Glomerular endothelial cell (primary cell): ENCODE data around the gene RGL1. TPM values are rescaled to one million over a fixed set of nuclear protein-coding genes. Genes with fewer than 3 reads are reported as not detected.

Experiments
- DNase-seq: peaks from one replicate; pipeline ENCODE4 v3.0.0-alpha.2; 2011; ENCODE audit warnings: low read depth, low spot score; ENCODE audit errors: extremely low read depth
- total RNA-seq: library from RNA; depleted of rRNA; stranded (reverse); fragments of >200 nt; gene quantifications from 2 replicates; pipeline ENCODE4 v1.2.3, GENCODE V29; 2015

Gene RGL1
- total RNA-seq, 1 donor from 2014 or later = 25.4 TPM

DNA sequence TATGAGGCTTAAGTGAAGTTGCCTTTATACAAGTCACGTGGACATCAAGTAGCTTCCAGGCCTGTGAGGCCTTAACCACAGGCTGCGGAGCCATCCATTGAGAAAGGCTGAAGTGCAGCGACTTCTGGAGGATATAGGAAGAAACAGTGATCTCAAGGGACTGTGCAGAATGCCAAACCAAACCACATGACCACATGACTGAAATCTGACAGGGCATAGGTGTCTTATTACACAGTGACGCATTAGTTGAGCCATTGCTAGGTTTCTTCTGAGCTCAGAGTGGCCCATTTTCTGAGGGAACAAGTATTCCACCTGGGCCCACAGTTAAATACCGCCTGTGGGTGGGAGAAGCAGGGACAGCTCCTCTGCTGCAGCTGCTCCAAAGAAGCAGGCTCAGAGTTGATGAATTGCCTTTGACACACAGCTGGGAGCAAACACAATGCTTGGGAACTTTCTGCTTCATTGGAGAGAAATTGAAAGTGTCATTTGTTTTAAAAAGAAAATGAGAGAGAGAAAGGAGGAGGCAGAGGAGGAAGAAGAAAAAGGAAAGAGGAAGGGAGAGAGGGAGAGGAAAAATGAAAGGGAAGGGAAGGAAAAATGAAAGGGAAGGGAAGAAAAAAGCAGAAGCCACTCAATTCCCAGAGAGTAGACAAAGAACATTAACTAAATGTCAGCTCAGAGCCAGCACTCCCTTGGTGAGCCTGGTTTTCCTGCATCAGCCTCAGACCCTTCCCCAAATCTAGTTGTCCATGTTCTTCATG is 138.2 kb downstream of the RGL1 start:
- DNase-seq = no peak

DNA sequence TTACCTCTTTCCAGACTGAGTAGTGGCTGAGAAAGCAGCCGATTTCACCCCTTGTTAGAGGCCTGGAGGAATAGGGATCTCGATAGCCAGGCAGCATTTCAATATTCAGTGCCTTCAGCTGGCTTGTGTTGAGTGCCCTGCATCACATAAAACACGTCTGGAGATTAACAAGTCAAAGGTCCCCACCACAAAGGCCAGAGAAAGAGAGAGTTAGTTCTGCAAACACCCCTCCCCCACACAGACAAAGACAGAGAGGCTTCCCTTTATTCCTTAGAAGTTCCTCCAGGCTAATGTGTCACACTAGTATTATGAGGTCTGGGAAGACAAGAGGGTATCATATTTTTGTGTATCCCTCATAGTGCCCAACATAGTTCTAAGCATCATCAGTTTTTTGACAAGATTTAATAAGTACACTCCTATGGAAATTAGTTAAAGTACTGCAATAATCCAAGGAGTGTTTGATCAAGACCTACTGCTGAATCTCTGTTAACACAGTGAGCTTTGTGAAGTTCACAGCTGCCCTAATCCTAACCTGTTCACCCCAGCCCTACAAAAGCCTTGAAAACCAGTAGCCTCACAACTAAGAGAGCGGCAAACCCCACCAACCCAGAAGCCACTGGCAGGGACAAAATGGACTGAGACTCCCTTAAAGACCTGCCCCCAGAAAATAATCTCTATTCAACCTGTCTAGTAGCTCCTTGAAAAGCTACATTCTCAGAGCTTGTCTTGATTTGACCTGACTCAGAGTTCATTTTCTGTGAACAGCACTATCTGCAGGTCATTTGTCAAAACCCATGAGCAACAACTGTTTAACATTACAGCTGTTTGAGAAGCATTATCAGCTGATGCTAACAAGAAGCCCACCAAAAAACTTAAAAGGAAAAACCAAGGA is 140.8 kb downstream of the RGL1 start:
- no peak for DNase-seq

DNA sequence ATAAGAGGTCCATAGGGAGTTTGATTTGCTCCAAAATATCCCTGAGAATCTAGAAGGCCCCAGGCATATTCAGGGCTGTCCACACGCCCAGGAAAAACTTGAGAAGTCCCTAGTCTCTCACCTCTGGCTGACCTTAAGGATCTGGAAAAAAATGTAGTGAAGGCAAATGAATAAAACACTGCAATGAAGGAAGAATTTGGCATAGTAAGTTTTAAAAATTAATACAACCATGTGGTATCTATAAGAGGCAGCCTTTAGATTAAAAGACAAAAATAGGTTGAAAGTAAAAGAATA is 141.3 kb downstream of the RGL1 start:
- DNase-seq = no peak

DNA sequence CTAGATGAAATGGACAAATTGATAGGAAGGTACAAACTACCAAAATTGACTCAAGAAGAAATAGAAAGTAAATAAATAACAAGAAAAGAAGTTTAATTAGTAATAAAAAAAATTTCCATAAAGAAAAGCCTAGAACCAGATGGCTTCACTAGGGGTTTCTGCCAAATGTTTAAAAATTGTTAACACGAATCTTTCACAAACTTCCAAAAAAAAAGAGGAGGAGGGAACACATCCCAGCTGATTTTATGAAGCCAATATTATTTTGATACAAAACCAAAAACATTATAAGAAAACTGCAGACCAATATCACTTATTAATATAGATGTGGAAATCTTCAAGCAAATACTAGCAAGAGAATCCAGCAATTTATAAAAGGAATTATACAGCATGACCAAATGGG is 143.1 kb downstream of the RGL1 start:
- no peak for DNase-seq

DNA sequence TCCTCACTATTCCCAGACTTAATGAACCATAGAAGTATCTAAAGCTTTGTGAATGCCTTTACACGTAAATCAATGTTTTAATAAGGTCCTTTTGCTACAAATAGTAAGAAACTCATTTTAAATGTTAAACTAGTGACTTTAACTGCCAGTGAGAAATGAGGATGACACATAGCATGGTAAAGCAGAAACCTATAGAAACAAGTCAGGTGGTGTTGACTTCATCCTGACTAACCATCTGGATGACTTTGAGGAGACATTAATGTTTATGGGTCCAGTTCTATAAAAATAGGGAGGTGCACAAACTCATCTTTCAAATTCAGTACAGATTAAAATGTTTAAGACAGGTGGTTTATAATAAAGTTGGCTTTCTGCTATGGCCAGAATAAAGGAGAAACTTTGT is 147.2 kb downstream of the RGL1 start:
- no peak for DNase-seq

DNA sequence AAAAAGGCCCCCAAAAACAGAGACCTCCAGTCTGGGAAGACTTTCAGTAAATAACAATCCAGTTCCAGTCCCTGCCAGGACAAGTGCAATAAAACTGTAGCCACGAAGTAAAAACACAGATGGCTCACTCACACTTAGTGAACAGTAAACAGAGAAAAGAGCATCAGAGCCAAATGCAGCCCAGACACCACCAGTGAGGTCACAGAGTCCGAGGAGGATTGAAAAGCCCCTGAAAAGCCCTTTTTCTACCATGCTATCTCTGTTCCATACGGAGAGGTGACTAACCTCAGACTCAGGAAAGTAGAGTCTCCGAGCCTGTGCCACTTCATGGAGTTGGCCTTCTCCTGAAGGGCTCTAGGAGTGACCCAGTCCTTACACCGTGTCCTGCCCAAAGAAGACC is 148.1 kb downstream of the RGL1 start:
- no peak for DNase-seq

DNA sequence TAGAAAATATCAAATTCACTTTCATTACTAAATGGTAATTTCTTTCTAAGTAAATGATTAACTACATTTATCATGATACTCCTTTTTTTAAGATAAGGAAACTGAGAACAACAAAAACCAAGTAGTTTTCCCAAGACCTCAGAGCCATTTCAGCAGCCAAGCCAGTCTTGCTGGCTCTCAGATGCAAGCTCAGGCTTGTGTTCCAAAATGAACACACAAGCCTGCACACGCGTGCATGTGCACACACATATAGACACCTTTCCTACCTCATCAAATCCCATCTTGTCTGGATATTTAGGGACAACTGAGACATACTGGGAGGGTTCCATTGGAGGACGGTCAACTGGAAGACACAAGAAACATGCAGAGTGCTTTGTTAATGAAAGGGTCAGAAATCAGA is 149.6 kb downstream of the RGL1 start:
- DNase-seq = no peak

DNA sequence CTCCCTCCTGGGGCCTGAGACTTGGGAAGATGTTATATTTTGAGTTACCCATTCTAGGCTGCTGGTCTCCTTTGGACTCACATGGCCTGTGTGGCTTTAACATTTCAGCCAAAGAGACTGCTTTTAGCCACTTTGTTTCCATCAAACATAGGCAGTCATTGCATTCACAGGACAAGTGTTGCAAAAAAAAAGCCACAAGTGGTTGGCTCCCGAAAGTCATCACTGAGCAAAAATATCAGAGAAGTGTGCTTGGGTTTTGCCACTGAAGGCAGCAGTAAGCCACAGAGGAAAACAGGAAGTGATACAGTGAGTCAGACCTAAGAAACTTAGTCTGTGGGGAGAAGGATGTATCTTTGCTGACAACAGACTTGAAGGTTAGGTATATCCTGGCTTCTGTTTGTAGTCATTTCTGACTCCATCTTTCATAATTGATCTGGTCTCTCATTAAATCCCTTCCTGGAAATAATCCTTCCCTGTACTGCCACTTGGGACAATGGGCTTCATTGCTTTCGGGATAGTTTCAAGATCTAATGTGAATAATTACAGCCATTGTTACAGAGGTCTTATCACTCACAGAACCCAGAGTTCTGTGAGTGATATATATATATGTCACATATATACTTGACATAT is 151.8 kb downstream of the RGL1 start:
- DNase-seq = peak; percentile 54

DNA sequence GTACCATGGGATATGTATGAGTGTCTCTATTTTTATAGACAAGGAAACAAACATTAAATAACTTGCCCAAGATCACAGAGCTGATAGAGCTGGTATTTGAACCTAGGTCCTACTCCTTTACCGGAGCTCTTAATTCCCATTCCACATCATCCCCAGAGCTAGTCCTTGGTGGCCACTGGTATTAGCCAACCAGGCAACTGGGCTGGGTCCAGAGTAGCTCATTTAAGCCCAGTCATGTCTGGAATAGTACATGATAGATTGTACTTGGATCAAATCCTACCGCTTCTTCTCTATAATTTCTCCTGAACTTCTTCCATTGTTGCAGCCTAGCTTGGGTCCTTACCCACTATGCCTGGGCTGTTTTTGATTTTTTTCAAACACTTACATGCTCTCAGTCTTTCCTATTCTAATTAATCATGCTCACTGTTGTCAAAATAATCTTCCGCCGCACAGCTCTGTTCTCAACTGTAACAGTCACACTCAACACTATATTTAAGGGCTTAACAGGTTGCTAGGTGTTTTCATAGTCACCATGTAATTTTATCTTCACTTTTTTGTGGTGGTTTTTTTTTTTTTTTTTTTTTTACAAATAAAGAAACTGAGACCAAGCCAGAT is 152.4 kb downstream of the RGL1 start:
- DNase-seq = no peak

DNA sequence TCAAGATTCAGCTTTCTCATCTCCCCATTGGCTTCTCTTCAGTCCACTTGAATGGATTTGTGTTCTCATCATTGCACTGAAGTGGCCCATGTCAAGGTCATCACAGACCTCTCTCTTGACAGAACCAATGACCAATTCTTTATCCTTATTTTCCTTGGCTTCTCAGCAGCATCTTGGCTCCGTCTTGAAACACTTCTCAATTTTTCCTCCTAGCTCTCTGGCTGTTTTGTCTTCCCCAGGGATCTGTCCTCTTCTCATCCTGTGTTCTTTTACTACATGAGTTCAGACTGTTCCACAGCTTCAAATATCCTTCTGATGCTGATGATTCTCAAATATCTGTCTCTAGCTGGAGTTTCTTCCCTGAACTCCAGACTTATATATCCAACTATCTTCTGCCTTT is 154.0 kb downstream of the RGL1 start:
- no peak for DNase-seq

DNA sequence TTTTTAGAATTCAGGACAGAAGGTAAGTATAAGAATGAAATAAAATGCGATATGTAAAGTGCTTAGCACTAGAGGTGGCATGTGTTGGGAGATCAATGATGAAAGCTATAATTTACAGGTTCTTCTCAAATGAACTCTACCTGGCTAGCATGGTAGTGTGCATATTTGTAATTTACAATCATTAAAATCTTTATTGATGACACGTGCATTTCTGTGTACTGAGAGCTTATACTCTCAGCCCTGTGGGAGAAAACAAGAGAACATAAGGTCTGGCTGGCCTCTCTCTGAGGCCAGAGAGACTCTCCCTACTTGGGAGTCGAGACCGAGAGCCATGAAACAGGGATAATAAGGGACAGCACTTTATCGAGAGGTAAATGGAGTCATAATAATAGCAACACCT is 156.2 kb downstream of the RGL1 start:
- DNase-seq = no peak

DNA sequence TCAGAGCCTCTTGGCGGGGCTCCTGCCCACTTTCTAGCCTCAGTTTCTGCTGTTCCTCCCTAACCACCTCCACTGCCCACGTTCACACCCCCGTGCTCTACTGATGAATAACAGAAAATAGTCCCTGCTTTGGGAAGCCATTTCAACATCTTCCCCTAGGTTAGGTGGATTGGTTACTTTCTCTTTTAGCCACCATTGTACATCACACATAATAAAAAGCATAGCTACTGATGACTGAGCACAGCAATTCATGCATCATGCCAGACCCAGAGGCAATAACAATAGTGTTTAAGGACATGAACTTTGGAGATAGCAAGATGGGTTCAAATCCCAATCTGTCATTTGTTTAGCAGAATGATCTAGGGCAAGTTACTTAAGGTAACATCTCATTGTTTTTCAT is 158.0 kb downstream of the RGL1 start:
- no peak for DNase-seq

DNA sequence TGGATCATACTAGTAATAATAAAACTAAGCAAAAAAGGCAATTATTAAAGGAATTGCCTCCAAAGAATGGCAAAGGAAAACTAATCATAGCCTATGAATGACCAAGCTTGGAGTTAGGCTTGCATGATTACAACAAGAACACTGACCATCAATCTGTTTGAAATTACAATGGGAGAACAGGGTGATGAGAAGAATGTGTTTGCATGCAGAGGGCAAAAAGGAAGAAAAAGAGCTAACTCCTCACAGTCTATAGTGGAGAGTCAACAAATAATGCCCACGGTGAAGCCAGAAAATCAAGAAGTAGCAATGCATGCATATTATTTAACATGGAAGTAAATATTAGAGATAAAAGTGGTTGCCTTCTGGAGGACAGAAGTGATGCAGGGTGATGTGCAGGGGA is 160.8 kb downstream of the RGL1 start:
- DNase-seq = no peak

DNA sequence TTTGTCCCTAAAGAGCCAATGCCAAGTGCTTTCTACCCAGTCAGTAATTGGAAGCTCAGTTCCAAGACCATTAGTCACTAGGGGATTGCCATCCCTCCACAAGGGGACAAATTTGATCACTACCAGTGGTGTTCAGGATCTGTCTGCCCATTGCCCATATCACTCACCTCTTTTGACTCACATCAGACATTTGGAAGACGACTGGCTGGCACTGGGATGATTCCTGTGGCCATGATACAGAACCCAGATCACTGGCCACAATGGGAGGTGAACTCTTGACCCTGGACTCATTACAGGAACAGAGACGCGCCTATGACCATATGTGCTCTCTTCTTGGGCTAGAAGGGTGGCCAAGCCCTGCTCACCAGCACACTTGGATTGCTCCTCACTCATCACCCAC is 161.6 kb downstream of the RGL1 start:
- no peak for DNase-seq

DNA sequence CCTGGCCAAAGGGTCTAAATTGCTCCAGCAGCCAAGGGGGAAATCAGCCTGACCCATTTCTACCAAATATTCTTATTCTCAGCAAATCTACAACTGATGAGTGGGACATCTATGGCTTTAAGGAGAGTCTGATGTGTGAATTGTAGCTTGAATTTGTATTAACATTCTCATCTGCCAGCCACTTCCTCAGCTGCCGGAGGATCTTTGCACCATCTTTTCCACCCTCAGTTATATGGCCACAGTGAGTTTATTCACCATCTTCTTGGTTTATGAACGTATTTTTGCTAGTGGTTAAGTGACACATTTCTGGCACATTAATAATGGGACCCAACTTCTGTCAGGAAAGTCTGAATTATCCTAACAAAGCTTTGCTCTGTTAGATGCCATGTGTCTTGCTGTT is 163.0 kb downstream of the RGL1 start:
- no peak for DNase-seq

DNA sequence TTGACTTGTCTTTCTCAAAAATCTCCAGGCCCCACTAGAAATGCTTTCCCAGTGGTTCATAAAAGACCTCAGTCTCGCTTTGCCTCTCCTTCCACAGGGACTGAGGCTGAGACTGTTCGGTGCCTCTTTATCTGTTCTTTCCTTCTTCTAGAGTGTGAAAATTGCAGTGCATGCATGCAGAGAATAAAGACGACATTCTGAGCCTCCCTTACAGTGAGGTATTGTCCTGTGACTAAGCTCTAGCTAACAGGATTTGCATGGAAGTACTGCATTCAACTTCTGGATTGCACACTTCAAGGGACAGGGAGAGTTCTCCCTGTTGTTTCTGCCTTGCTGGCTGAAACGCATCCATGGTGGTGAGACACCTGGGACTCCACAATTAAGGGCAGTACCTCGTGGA is 163.5 kb downstream of the RGL1 start:
- DNase-seq = no peak

DNA sequence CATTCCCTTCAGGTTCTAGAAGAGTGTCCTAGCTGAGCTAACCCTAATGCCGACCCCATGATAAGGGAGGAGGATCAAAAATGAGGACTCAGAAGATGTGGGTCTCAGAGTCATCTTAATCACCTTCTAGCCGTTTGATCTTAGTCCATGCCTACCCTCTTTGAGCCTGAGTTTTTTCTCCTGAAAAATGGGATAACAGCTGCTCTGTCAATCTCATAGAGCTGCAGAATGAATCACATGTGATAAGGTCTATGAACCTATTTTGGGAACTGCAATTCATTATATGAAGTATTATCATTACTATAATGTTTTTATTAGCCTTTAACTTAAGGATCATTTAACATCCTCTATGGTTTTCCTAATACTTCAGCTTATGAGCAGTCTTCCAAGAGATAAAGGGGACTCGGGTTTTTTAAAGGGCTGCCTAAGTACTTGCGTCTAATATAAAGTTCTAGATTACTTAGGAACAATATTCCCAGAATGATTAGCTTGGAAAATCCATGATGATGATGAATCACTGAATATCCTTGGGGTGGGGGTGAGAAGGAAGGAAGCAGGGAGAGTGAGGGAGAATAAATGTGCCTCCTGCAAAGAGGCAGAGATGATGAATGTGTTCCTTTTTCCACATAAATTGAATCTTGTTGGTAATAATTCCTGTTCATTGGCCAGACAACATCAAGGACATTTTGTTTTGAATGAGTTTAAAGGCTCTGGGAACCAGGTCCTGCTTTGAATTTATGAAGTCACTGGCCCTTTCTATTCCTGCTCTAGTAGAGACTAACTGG is 165.8 kb downstream of the RGL1 start:
- peak; percentile 41 for DNase-seq

DNA sequence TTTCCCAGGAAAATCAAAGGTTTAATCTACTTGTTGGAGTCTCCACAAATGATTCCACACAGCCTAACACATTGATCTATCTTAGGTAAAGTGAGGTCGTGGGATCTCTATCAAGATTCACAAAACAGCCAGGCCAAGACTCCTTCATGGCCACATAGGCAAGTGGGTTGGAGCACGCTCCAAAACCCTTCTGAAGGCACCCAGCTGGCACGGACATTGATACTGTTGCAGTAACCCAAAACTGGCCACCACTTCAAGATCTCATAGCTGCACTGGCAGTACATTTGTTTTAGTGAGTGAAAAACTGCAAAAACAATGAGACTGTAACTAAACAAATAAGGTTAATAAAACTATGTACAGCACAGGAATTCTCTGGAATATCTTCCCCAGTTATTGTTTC is 170.7 kb downstream of the RGL1 start:
- DNase-seq = no peak

DNA sequence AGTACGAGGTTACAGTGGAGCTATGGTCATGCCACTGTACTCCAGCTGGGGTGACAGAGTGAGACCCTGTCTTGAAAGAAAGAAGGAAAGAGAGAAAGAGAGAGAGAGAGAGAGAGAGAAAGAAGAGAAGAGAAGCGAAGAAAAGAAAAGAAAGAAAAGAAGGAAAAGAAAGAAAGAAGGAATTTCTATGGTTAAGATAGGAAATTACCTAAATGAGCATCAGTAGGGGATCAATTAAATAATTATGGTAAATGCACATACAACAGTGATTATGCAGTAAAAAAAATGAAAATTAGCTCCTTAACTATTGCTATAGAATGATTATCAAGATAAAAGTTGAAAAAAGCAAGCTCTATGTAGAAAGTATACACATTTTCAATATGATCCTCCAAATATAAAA is 172.8 kb downstream of the RGL1 start:
- no peak for DNase-seq
